NCI-H524 treated with DMSO at 0.1 percent for 48 hours (cell line): Measurements from ENCODE around the gene KMT2A.
"Not testable (repeated sequence)": the region's sequence is repeated elsewhere in the genome, so short reads cannot be mapped to it uniquely, and the experiment has no call there.

ENCODE experiments used
- DNase-seq: peaks from one replicate; lab custom pipeline; 2025; lab: John Stamatoyannopoulos, UW

The KMT2A gene

GRCh38 chr11:118435893-118436624 is at the start of gene KMT2A:
Gene KMT2A, plus strand, starts transcription at chr11:118436492. Its CDS starts 21 bp downstream, at chr11:118436513.
- peak; percentile 80 for DNase-seq

GRCh38 chr11:118396097-118396501 is 40.2 kb upstream of the KMT2A start:
- DNase-seq, result no peak

- DNase-seq, result no peak
Measured at GRCh38 chr11:118397448-118397847, 38.8 kb upstream of the KMT2A start.

GRCh38 chr11:118398791-118399559 is 37.3 kb upstream of the KMT2A start:
- DNase-seq, result no peak

- peak; percentile 55 for DNase-seq
Measured at GRCh38 chr11:118401151-118401879, 35.0 kb upstream of the KMT2A start, which contains the start of gene ATP5MG. Gene ATP5MG, plus strand, starts transcription at chr11:118401606. Its CDS starts 60 bp downstream, at chr11:118401666.

- DNase-seq, result no peak
Measured at GRCh38 chr11:118401880-118402590, 34.3 kb upstream of the KMT2A start.

- not testable (repeated sequence) for DNase-seq
Measured at GRCh38 chr11:118402594-118402993, 33.7 kb upstream of the KMT2A start.

GRCh38 chr11:118406599-118407166 is 29.6 kb upstream of the KMT2A start:
- DNase-seq, result no peak

GRCh38 chr11:118410055-118410745 is 26.1 kb upstream of the KMT2A start:
- no peak for DNase-seq

- no peak for DNase-seq
Measured at GRCh38 chr11:118411530-118411929, 24.8 kb upstream of the KMT2A start.

GRCh38 chr11:118412921-118413320 is 23.4 kb upstream of the KMT2A start:
- DNase-seq, result no peak

- DNase-seq, result no peak
Measured at GRCh38 chr11:118415062-118415738, 21.1 kb upstream of the KMT2A start.

- DNase-seq, result no peak
Measured at GRCh38 chr11:118415739-118416068, 20.6 kb upstream of the KMT2A start.

- not testable (repeated sequence) for DNase-seq
Measured at GRCh38 chr11:118416900-118417299, 19.4 kb upstream of the KMT2A start.

- no peak for DNase-seq
Measured at GRCh38 chr11:118417801-118418200, 18.5 kb upstream of the KMT2A start.

- DNase-seq, result no peak
Measured at GRCh38 chr11:118418766-118419165, 17.5 kb upstream of the KMT2A start.

- no peak for DNase-seq
Measured at GRCh38 chr11:118427707-118428106, 8.6 kb upstream of the KMT2A start.

GRCh38 chr11:118430956-118431355 is 5.3 kb upstream of the KMT2A start:
- no peak for DNase-seq

GRCh38 chr11:118434123-118434552 is 2.2 kb upstream of the KMT2A start:
- DNase-seq, result no peak

- DNase-seq, result no peak
Measured at GRCh38 chr11:118434553-118435289, 1.6 kb upstream of the KMT2A start.
